ENCODE data around the gene HSD11B2. TPM values are rescaled to one million over a fixed set of nuclear protein-coding genes. Genes with fewer than 3 reads are reported as not detected.

The HSD11B2 gene
- total RNA-seq, 1 experiment from 2014 or later, result 9.7 TPM

DNA sequence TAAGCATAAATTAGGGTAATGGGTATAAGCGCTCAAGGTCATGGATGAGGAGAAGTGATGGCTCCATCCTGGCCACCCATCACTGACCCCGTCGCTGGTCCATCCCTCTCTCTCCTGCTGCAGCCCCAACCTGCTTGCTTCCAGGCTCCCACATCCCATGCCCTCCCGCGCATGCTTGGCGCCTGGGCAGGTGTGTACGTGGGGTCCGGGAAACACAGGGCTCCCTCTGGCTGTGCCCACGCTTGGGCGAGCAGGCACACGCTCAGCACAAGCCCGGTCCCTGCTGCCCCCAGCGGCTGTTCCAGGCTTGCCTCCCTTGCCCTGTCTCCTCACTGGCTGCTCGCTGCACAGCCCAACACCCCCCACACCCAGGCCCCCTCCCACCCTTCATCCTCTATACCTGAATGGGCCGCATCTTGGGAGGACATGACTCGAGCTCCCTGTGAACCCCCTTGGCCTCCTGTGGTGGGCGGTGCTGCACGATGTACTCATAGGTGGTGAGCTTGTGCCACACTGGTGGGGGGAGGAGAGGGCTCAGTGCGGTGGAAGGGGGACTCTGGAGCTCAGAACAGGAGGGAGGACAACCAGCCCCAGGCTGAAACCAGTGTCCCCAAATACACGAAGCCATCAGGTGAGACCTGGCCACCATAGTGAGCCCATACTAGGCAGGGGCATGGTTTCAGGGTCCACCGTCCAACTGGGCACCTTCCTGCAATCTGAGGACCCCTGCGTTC lies 32.9 kb upstream of the HSD11B2 start:
- Histone ChIP-seq H3K36me3 (ENCODE audit: control insufficient read depth in 1 of 2, insufficient read depth in 2 of 2, low read length in 2 of 2) (no peaks in the 10 kb centered on the region), H3K9ac (ENCODE audit: low read length) (no peak overlapping the region), H3K79me2 (ENCODE audit: insufficient read depth, low read length) (no peaks in the 10 kb centered on the region), H3K4me3 (replicated peaks in 1 of 2; ENCODE audit: low read depth in 1 of 2, low read length in 2 of 2) (no peak overlapping the region), H3K9me3 (ENCODE audit: control insufficient read depth in 1 of 2, insufficient read depth in 1 of 2, low read depth in 1 of 2, low read length in 2 of 2) (no peaks in the 10 kb centered on the region), H3K27ac (ENCODE audit: low read depth, low read length) (no peak overlapping the region), H3K4me2 (ENCODE audit: low read length) (no peak overlapping the region), H3K27me3 (ENCODE audit: insufficient read depth, low read length) (no peaks in the 10 kb centered on the region), H4K20me1 (ENCODE audit: insufficient read depth) (no peaks in the 10 kb centered on the region), H3K4me1 (ENCODE audit: control insufficient read depth in 1 of 2, insufficient read depth in 2 of 2, low read length in 2 of 2) (peaks cover 10 to 20% of the 10 kb centered on the region in 2 experiments), H2AFZ (ENCODE audit: low read depth, low read length, poor library complexity, severe bottlenecking) (no peak overlapping the region), H3K9me2 (ENCODE audit: insufficient read depth) (no peaks in the 10 kb centered on the region)
- no TSS peak for BruUV-seq (replicated peaks)
- TF ChIP-seq SIN3A (IDR thresholded peaks at IDR 0.05; ENCODE audit: low read depth) (no peak), SP1 (IDR thresholded peaks at IDR 0.05; ENCODE audit: low read depth) (no peak), ELF1 (IDR thresholded peaks at IDR 0.05; ENCODE audit: borderline replicate concordance, low read depth) (no peak), SRF (IDR thresholded peaks at IDR 0.05; ENCODE audit: low read depth) (no peak), EGR1 (IDR thresholded peaks at IDR 0.05; ENCODE audit: low read depth) (no peak), TCF7L2 (IDR thresholded peaks at IDR 0.05; ENCODE audit: borderline replicate concordance, extremely low read depth, insufficient read depth, insufficient read length) (no peak), CEBPB (IDR thresholded peaks at IDR 0.05; ENCODE audit: low read depth) (no peak), EZH2 (IDR thresholded peaks at IDR 0.05) (no peak)
- TF ChIP-seq, protein P1, sequence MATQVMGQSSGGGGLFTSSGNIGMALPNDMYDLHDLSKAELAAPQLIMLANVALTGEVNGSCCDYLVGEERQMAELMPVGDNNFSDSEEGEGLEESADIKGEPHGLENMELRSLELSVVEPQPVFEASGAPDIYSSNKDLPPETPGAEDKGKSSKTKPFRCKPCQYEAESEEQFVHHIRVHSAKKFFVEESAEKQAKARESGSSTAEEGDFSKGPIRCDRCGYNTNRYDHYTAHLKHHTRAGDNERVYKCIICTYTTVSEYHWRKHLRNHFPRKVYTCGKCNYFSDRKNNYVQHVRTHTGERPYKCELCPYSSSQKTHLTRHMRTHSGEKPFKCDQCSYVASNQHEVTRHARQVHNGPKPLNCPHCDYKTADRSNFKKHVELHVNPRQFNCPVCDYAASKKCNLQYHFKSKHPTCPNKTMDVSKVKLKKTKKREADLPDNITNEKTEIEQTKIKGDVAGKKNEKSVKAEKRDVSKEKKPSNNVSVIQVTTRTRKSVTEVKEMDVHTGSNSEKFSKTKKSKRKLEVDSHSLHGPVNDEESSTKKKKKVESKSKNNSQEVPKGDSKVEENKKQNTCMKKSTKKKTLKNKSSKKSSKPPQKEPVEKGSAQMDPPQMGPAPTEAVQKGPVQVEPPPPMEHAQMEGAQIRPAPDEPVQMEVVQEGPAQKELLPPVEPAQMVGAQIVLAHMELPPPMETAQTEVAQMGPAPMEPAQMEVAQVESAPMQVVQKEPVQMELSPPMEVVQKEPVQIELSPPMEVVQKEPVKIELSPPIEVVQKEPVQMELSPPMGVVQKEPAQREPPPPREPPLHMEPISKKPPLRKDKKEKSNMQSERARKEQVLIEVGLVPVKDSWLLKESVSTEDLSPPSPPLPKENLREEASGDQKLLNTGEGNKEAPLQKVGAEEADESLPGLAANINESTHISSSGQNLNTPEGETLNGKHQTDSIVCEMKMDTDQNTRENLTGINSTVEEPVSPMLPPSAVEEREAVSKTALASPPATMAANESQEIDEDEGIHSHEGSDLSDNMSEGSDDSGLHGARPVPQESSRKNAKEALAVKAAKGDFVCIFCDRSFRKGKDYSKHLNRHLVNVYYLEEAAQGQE (IDR thresholded peaks at IDR 0.05; ENCODE audit: low read depth), result no peak
- TF ChIP-seq, protein P2, sequence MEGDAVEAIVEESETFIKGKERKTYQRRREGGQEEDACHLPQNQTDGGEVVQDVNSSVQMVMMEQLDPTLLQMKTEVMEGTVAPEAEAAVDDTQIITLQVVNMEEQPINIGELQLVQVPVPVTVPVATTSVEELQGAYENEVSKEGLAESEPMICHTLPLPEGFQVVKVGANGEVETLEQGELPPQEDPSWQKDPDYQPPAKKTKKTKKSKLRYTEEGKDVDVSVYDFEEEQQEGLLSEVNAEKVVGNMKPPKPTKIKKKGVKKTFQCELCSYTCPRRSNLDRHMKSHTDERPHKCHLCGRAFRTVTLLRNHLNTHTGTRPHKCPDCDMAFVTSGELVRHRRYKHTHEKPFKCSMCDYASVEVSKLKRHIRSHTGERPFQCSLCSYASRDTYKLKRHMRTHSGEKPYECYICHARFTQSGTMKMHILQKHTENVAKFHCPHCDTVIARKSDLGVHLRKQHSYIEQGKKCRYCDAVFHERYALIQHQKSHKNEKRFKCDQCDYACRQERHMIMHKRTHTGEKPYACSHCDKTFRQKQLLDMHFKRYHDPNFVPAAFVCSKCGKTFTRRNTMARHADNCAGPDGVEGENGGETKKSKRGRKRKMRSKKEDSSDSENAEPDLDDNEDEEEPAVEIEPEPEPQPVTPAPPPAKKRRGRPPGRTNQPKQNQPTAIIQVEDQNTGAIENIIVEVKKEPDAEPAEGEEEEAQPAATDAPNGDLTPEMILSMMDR (IDR thresholded peaks at IDR 0.05 in 2 of 3, conservative IDR thresholded peaks at IDR 0.05 in 1 of 3; ENCODE audit: borderline replicate concordance in 1 of 3, insufficient read depth in 1 of 3, low read depth in 2 of 3, low read length in 2 of 3), result no peak
- ChIA-PET POLR2A (no interaction called here), RAD21 (ENCODE audit: low non-redundant PET in 1 of 2, low total read pairs in 2 of 2, uncharacterized antibody in 2 of 2, unreplicated experiment in 2 of 2) (no interaction called here), CTCF (interaction anchor here (1.0 kb wide), 1 partner anchor 137 kb away, joined by 3 read pairs; no protein-coding TSS in a partner anchor)
- DNase-seq (ENCODE audit: low read depth, low spot score) (no peak), ATAC-seq (no peak)
- intact Hi-C loops (cut with micrococcal nuclease), result loop anchor here (5.0 kb wide), 1 partner anchor 136 kb away; no protein-coding TSS in a partner anchor

Measured in HCT116 (cell line).